Esophagus muscularis mucosa (tissue), 3 donors: ENCODE results near the gene AGBL1.

Experiments used
- POLR2A ChIP-seq: fragments of 450-650 bp; IDR thresholded peaks from one replicate; pipeline ENCODE4 v1.6.1; 2017; ENCODE audit warnings: antibody characterized with exemption, moderate library complexity, mild to moderate bottlenecking, low read depth
- TF ChIP-seq, protein P1 (sequence below), 3 experiments: fragments of 200-600 bp in 2 of 3; fragments of 450-650 bp in 1 of 3; sonication (generic) in 2 of 3; IDR thresholded peaks; one replicate each; pipeline ENCODE4 v1.5.1; 2017 to 2019; ENCODE audit warnings: antibody characterized with exemption in 3 of 3, mild to moderate bottlenecking in 2 of 3, moderate library complexity in 1 of 3

DNA sequence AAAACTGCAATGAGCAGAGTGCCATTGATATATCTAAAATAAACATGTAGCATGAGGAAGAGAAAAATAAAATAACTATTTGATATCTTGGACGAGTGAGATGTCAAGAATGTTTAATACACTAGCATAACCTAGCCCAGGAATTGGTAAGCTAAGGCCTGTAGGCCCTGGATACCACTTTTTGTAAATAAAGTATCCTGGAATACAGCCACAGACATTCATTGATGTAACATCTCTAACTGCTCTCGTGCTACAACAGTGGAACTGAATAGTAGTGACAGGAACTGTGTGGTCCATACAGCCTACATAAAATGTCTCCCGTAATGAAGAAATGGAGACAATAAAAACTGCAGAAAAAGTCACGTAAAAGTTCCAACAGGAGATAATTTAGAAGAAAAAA lies 869.0 kb downstream of the AGBL1 start:
- TF ChIP-seq POLR2A: no peak
- TF ChIP-seq, protein P1, sequence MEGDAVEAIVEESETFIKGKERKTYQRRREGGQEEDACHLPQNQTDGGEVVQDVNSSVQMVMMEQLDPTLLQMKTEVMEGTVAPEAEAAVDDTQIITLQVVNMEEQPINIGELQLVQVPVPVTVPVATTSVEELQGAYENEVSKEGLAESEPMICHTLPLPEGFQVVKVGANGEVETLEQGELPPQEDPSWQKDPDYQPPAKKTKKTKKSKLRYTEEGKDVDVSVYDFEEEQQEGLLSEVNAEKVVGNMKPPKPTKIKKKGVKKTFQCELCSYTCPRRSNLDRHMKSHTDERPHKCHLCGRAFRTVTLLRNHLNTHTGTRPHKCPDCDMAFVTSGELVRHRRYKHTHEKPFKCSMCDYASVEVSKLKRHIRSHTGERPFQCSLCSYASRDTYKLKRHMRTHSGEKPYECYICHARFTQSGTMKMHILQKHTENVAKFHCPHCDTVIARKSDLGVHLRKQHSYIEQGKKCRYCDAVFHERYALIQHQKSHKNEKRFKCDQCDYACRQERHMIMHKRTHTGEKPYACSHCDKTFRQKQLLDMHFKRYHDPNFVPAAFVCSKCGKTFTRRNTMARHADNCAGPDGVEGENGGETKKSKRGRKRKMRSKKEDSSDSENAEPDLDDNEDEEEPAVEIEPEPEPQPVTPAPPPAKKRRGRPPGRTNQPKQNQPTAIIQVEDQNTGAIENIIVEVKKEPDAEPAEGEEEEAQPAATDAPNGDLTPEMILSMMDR (IDR thresholded peaks at IDR 0.05): no peak
